Stimulated activated CD4-positive, alpha-beta T cell treated with anti-CD3 and anti-CD28 coated beads, Interleukin-4, amount 100 ng/mL, for 24 hours (primary cell): ENCODE measurements around the gene UBASH3A.
A peak's percentile ranks its signal among the peaks of the same experiment; 100 is the strongest.

Experiments
- DNase-seq: peaks from one replicate; pipeline ENCODE4 v3.0.0-alpha.2; 2020

UBASH3A gene

DNA sequence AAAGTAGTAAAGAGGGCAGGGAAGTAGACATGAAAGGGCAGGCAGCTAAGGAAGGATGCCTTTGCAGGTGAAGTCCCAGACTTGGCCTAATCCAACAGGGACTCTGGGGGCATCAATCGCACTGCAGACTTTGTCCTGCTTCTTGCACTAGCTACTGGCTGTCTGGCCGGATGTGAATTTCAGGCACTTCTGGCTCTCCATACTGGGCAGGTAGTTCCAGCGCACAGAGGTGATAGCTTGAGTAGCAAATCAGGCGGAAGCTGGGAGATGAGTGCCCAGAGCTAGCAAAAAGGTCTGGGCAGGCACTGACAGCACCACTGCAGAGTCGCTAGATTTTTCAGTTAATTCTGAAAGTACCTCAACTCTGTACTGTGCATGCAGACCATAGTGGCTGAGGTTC lies 91.3 kb downstream of the UBASH3A start:
- no peak for DNase-seq

DNA sequence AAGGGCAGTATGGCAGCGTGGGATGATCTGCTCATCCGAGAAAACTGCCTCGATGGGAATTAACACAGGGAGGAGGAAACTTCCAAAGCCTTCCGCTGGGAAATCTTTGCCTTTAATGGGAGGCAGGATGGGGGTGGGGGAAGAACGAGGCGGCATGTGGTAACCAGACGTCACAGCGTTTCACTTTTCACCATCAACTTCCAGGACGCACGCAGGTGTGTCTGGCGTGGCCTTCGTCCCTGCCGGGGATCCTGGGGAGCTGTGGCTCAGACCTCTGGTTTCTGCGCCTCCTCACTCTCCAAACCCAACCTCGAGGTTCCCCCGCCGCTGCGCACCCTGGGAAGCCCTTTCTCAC lies 92.0 kb downstream of the UBASH3A start:
- DNase-seq, result no peak

DNA sequence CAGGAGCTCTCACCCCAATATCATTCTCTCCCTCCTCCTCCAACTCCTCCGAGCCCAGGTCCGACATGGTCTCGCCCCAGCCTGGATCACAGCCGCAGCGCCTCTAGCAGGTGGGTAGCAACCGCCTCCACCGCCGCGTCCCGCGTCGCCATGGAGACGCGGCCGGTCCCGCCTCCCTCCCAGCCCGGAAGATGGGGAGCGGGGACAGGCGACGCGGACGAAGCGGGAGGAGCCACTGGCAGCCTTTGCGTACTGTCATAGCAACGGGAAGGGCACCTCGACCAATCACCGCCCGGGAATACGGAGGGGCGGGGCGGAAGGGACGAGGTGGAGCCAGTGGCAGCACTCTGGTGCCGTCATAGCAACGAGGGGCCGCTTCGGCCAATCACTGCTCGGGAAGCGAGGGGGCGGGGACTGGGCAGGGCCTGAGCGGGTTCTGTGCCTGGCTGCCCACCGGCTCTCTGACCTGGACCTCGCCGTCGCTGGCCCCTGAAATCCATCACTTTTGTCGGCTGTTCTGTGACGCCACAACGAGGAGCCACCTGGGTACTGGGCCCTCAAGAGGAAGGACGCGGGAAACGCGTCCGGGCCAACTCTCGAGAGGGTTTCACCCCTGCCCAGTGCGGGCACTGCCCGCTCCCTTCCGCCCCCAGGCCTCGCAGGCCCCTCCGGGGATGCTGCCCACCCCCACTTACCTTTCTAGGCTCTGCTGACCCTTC lies 92.6 kb downstream of the UBASH3A start, which contains the start of gene RSPH1:
RSPH1 (minus strand) TSS at position 105 of the 719 bp plus-strand sequence; CDS start at position 67, 38 bp downstream.
- DNase-seq, result peak; percentile 100

DNA sequence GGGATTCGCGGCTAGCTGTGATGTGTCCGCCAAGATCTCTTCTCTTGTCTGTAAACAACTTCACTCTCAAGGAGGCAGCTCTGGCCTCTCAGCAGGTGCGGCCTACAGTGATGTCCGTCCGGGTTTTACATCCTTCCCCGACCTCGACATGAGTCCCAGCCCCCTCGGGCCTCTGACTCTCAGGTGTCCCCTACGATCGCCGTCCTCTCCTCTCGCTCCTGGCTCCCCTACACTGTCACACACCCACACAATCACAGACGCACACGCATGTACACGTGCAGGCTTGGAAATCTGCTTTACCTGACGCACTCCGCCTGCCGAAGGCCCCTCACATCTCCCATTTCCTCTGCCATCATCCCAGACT lies 93.1 kb downstream of the UBASH3A start:
- DNase-seq, result no peak
